CD14-positive monocyte (primary cell): ENCODE data around the gene ZNF639. TPM values are rescaled to one million over a fixed set of nuclear protein-coding genes. Genes with fewer than 3 reads are reported as not detected.
A peak's percentile ranks its signal among the peaks of the same experiment; 100 is the strongest.
"Not testable (repeated sequence)": the region's sequence is repeated elsewhere in the genome, so short reads cannot be mapped to it uniquely, and the experiment has no call there.

Source experiments
- DNase-seq, 3 donors: peaks; one replicate each; pipeline ENCODE4 v3.0.0-alpha.2; 2011 to 2022
- H2AFZ ChIP-seq: 2 replicates; pipeline ENCODE4 v1.6.0; 2012; ENCODE audit warnings: mild to moderate bottlenecking, low read depth, low read length, inconsistent platforms; ENCODE audit not compliant: insufficient read depth, poor library complexity, severe bottlenecking
- H3K27ac ChIP-seq, 2 donors: 1 replicate in 1 of 2; 2 replicates in 1 of 2; pipeline ENCODE4 v1.5.1; 2012 to 2013; ENCODE audit warnings: low read length in 2 of 2, control low read depth in 1 of 2, inconsistent platforms in 1 of 2, low read depth in 1 of 2, mild to moderate bottlenecking in 1 of 2
- H3K27me3 ChIP-seq, 2 donors: one replicate each; pipeline versions ENCODE4 v1.6.0 to v1.6.1; 2011 to 2013; ENCODE audit warnings: low read length in 2 of 2; ENCODE audit not compliant: control insufficient read depth in 2 of 2, insufficient read depth in 2 of 2
- H3K36me3 ChIP-seq, 2 donors: replicated peaks in 1 of 2; 1 replicate in 1 of 2; 2 replicates in 1 of 2; pipeline versions ENCODE4 v1.5.1 to v1.6.1; 2012 to 2013; ENCODE audit warnings: low read length in 2 of 2, control low read depth in 1 of 2, inconsistent platforms in 1 of 2, mild to moderate bottlenecking in 1 of 2; ENCODE audit not compliant: insufficient read depth in 2 of 2, control insufficient read depth in 1 of 2
- H3K4me1 ChIP-seq, 2 donors: 1 replicate in 1 of 2; 2 replicates in 1 of 2; pipeline versions ENCODE4 v1.5.1 to v1.6.1; 2012 to 2013; ENCODE audit warnings: low read length in 2 of 2, control low read depth in 1 of 2, inconsistent platforms in 1 of 2, mild to moderate bottlenecking in 1 of 2, moderate library complexity in 1 of 2; ENCODE audit not compliant: insufficient read depth in 2 of 2, control insufficient read depth in 1 of 2
- H3K4me2 ChIP-seq: replicated peaks from 2 replicates; pipeline ENCODE3; 2012; ENCODE audit warnings: low read length, moderate library complexity, mild to moderate bottlenecking; ENCODE audit not compliant: poor library complexity, severe bottlenecking; ENCODE audit errors: extremely low read depth
- H3K4me3 ChIP-seq, 3 experiments: fragments of 200-600 bp in 1 of 3; sonication (generic) in 1 of 3; replicated peaks in 1 of 3; 1 replicate in 2 of 3; 2 replicates in 1 of 3; pipeline ENCODE4 v1.5.1; 2011 to 2013; ENCODE audit warnings: low read length in 3 of 3, mild to moderate bottlenecking in 3 of 3, control low read depth in 2 of 3, low read depth in 2 of 3, inconsistent platforms in 1 of 3, moderate library complexity in 1 of 3
- H3K79me2 ChIP-seq: 2 replicates; pipeline ENCODE4 v1.6.0; 2012; ENCODE audit warnings: mild to moderate bottlenecking, control low read depth, inconsistent platforms, low read length, moderate library complexity; ENCODE audit not compliant: insufficient read depth
- H3K9ac ChIP-seq: 2 replicates; pipeline ENCODE4 v1.6.0; 2017; ENCODE audit warnings: low read length, mild to moderate bottlenecking; ENCODE audit not compliant: insufficient read depth, poor library complexity, severe bottlenecking
- H3K9me3 ChIP-seq, 2 donors: replicated peaks in 1 of 2; 1 replicate in 1 of 2; 2 replicates in 1 of 2; pipeline versions ENCODE4 v1.5.1 to v1.6.1; 2012 to 2013; ENCODE audit warnings: low read length in 2 of 2, control low read depth in 1 of 2; ENCODE audit not compliant: control insufficient read depth in 1 of 2, insufficient read depth in 1 of 2
- H4K20me1 ChIP-seq: 2 replicates; pipeline ENCODE4 v1.6.0; 2012; ENCODE audit warnings: mild to moderate bottlenecking, low read length, control low read depth, moderate library complexity; ENCODE audit not compliant: insufficient read depth
- H3K27ac Mint-ChIP-seq, 7 donors: one replicate each; pipeline ENCODE4 v1.8.0; 2020; ENCODE audit warnings: mild to moderate bottlenecking in 7 of 7, mixed read lengths in 7 of 7, moderate library complexity in 6 of 7, inconsistent platforms in 2 of 7
- H3K27me3 Mint-ChIP-seq, 3 donors: one replicate each; pipeline ENCODE4 v1.8.0; 2021 to 2022; ENCODE audit warnings: low read depth in 3 of 3, mild to moderate bottlenecking in 3 of 3, mixed read lengths in 3 of 3, moderate library complexity in 3 of 3, inconsistent platforms in 1 of 3
- H3K36me3 Mint-ChIP-seq, 2 donors: one replicate each; pipeline ENCODE4 v1.8.0; 2020; ENCODE audit warnings: mixed read lengths in 2 of 2, inconsistent platforms in 1 of 2, mild to moderate bottlenecking in 1 of 2
- H3K4me1 Mint-ChIP-seq: one replicate; pipeline ENCODE4 v1.8.0; 2020; ENCODE audit warnings: mild to moderate bottlenecking, mixed read lengths
- H3K4me3 Mint-ChIP-seq, 2 donors: one replicate each; pipeline ENCODE4 v1.8.0; 2020; ENCODE audit warnings: mild to moderate bottlenecking in 2 of 2, mixed read lengths in 2 of 2, moderate library complexity in 1 of 2
- H3K9me3 Mint-ChIP-seq, 7 donors: one replicate each; pipeline ENCODE4 v1.8.0; 2020 to 2022; ENCODE audit warnings: mixed read lengths in 7 of 7, mild to moderate bottlenecking in 6 of 7, moderate library complexity in 6 of 7, inconsistent platforms in 2 of 7
- CTCF ChIP-seq: fragments of 200-600 bp; IDR thresholded peaks from one replicate; pipeline ENCODE4 v1.8.0; 2022; ENCODE audit warnings: antibody characterized with exemption, mild to moderate bottlenecking
- WGBS: methylation state at CpG from one replicate; pipeline ENCODE4 v1.1.5; 2013; ENCODE audit warnings: missing lambda C conversion rate; ENCODE audit not compliant: insufficient coverage; 5-methylcytosine and 5-hydroxymethylcytosine counted together
- intact Hi-C, 2 donors: fragments of 100-400 bp; cut with micrococcal nuclease; formaldehyde crosslinking; loops; one replicate each; pipeline versions ENCODE4 v1.15.0 to v1.15.1; 2023
- polyA plus RNA-seq, 3 donors: library from polyadenylated mRNA; depleted of rRNA in 1 of 3; unstranded in 2 of 3; stranded (reverse) in 1 of 3; fragments of 300-500 nt in 2 of 3; fragments of >200 nt in 1 of 3; fragmentation: Illumina TruSeq in 2 of 3; gene quantifications; 1 replicate in 2 of 3; 2 replicates in 1 of 3; pipeline ENCODE4 v1.2.3, GENCODE V29; 2012 to 2021

The ZNF639 gene
- polyA plus RNA-seq, 3 donors: 9.4 to 17.9 (median 17.7) TPM

- no peak overlapping the region for H3K4me2 ChIP-seq
- no peak for TF ChIP-seq CTCF
- no peak overlapping the region for H3K4me3 ChIP-seq
- H3K27ac ChIP-seq: no peak overlapping the region
- no peaks in the 10 kb centered on the region for H3K9me3 ChIP-seq
- no peak overlapping the region for H3K27ac Mint-ChIP-seq
- peaks cover 0 to 5% (median 2%) of the 10 kb centered on the region in 7 donors for H3K9me3 Mint-ChIP-seq
- no peaks in the 10 kb centered on the region for H3K36me3 ChIP-seq
- no peak overlapping the region for H2AFZ ChIP-seq
- no CpG with 5 or more reads among the region's 7 CpGs for WGBS
- H3K4me1 Mint-ChIP-seq: no peaks in the 10 kb centered on the region
- H3K4me1 ChIP-seq: no peaks in the 10 kb centered on the region
- H3K79me2 ChIP-seq: no peaks in the 10 kb centered on the region
- no peaks in the 10 kb centered on the region for H4K20me1 ChIP-seq
- no peak for DNase-seq
- intact Hi-C loops: no loop called here
- no peaks in the 10 kb centered on the region for H3K27me3 ChIP-seq
- H3K27me3 Mint-ChIP-seq: peaks cover 0 to 2% (median 1%) of the 10 kb centered on the region in 3 donors
- no peaks in the 10 kb centered on the region for H3K36me3 Mint-ChIP-seq
- no peak overlapping the region for H3K9ac ChIP-seq
- no peak overlapping the region for H3K4me3 Mint-ChIP-seq
These were observed 20.7 kb upstream of the ZNF639 start for GRCh38 chr3:179302111-179302510.

GRCh38 chr3:179304605-179305004 is 18.2 kb upstream of the ZNF639 start:
- Mint-ChIP-seq H3K27me3 (peaks cover 0 to 2% (median 1%) of the 10 kb centered on the region in 3 donors), H3K4me3 (peak overlapping the region in 1 of 2 donors; percentile 24), H3K27ac (no peak overlapping the region), H3K36me3 (no peaks in the 10 kb centered on the region), H3K4me1 (no peaks in the 10 kb centered on the region), H3K9me3 (peaks cover 0 to 4% (median under 1%) of the 10 kb centered on the region in 7 donors)
- Histone ChIP-seq H3K4me2 (no peak overlapping the region), H3K4me3 (no peak overlapping the region), H3K9me3 (no peaks in the 10 kb centered on the region), H3K36me3 (no peaks in the 10 kb centered on the region), H4K20me1 (no peaks in the 10 kb centered on the region), H3K79me2 (no peaks in the 10 kb centered on the region), H2AFZ (peak overlapping the region; percentile 41), H3K27me3 (no peaks in the 10 kb centered on the region), H3K9ac (no peak overlapping the region), H3K4me1 (no peaks in the 10 kb centered on the region), H3K27ac (no peak overlapping the region)
- WGBS: no CpG with 5 or more reads among the region's 2 CpGs
- TF ChIP-seq CTCF: no peak
- DNase-seq: no peak
- intact Hi-C loops: no loop called here

- H3K36me3 Mint-ChIP-seq, DNase-seq, H4K20me1 ChIP-seq, H2AFZ ChIP-seq, H3K36me3 ChIP-seq, H3K4me2 ChIP-seq, H3K9ac ChIP-seq, intact Hi-C loops, H3K9me3 ChIP-seq, H3K27ac Mint-ChIP-seq, H3K4me3 Mint-ChIP-seq, H3K4me1 Mint-ChIP-seq, H3K9me3 Mint-ChIP-seq, H3K27me3 ChIP-seq, H3K4me3 ChIP-seq, H3K4me1 ChIP-seq, H3K27me3 Mint-ChIP-seq, H3K79me2 ChIP-seq, H3K27ac ChIP-seq: not testable (repeated sequence)
- WGBS: no CpG with 5 or more reads among the region's 2 CpGs
These were observed 15.5 kb upstream of the ZNF639 start for GRCh38 chr3:179307362-179307761.
